Upper lobe of left lung (tissue), 6 donors: ENCODE measurements around the gene KNDC1. TPM values are rescaled to one million over a fixed set of nuclear protein-coding genes. Genes with fewer than 3 reads are reported as not detected.
A peak's percentile ranks its signal among the peaks of the same experiment; 100 is the strongest.

Source experiments
- ATAC-seq, 2 donors: fragments of 200-7000 bp; cut with Tn5 transposase; one replicate each; pipeline ENCODE4 v1.9.1; 2022; ENCODE audit warnings: mild to moderate bottlenecking in 2 of 2, moderate library complexity in 2 of 2; ENCODE audit not compliant: low FRiP score in 2 of 2
- DNase-seq, 2 donors: peaks; one replicate each; pipeline ENCODE4 v3.0.0-alpha.2; 2019 to 2020
- H3K27ac ChIP-seq, 4 donors: fragments of 200-600 bp; sonication (generic); one replicate each; pipeline ENCODE4 v1.5.1; 2016 to 2019
- H3K27me3 ChIP-seq, 4 donors: fragments of 200-600 bp; sonication (generic); one replicate each; pipeline ENCODE4 v1.5.1; 2017 to 2019
- H3K36me3 ChIP-seq, 4 donors: fragments of 200-600 bp; sonication (generic); one replicate each; pipeline ENCODE4 v1.5.1; 2016 to 2019
- H3K4me1 ChIP-seq, 4 donors: fragments of 200-600 bp; sonication (generic); one replicate each; pipeline ENCODE4 v1.5.1; 2018 to 2019
- H3K4me3 ChIP-seq, 4 donors: fragments of 200-600 bp; sonication (generic); one replicate each; pipeline ENCODE4 v1.5.1; 2017 to 2019; ENCODE audit warnings: mild to moderate bottlenecking in 2 of 4, moderate library complexity in 1 of 4
- H3K9me3 ChIP-seq, 4 donors: fragments of 200-600 bp; sonication (generic); one replicate each; pipeline ENCODE4 v1.5.1; 2018 to 2019
- EP300 ChIP-seq, 4 donors: sonication (generic); formaldehyde crosslinking; IDR thresholded peaks; one replicate each; pipeline ENCODE4 v1.5.1; 2017; ENCODE audit warnings: antibody characterized with exemption in 4 of 4, control low read depth in 2 of 4
- POLR2A ChIP-seq, 4 donors: fragments of 450-650 bp; IDR thresholded peaks; one replicate each; pipeline ENCODE4 v1.5.1; 2016 to 2017; ENCODE audit warnings: antibody characterized with exemption in 4 of 4, mild to moderate bottlenecking in 2 of 4
- POLR2AphosphoS5 ChIP-seq, 2 donors: sonication (generic); formaldehyde crosslinking; IDR thresholded peaks; one replicate each; pipeline ENCODE4 v1.5.1; 2017; ENCODE audit warnings: antibody characterized with exemption in 2 of 2
- WGBS, 2 donors: methylation state at CpG; one replicate each; pipeline ENCODE4 v1.1.5; 2017 to 2018; 5-methylcytosine and 5-hydroxymethylcytosine counted together
- total RNA-seq, 6 donors: library from RNA; depleted of rRNA in 4 of 6; stranded (reverse); fragments of >200 nt in 4 of 6; gene quantifications; one replicate each; pipeline versions ENCODE4 v1.1.0 to v1.2.1, GENCODE V29; 2016 to 2021
- TF ChIP-seq, protein P1 (sequence below), 6 experiments: fragments of 450-650 bp in 4 of 6; fragments of 200-600 bp in 2 of 6; sonication (generic) in 2 of 6; IDR thresholded peaks; one replicate each; pipeline ENCODE4 v1.5.1; 2016 to 2019; ENCODE audit warnings: antibody characterized with exemption in 6 of 6
- donor health status: DM: no; HTN: no; CAD: no; lungs with moderate emphysema.
- donor health status: DM: no; HTN: yes; CAD: no; lungs with severe emphysema.

Gene KNDC1
- total RNA-seq, 6 donors from 2014 or later = 7.1 to 30.3 (median 15.5) TPM

DNA sequence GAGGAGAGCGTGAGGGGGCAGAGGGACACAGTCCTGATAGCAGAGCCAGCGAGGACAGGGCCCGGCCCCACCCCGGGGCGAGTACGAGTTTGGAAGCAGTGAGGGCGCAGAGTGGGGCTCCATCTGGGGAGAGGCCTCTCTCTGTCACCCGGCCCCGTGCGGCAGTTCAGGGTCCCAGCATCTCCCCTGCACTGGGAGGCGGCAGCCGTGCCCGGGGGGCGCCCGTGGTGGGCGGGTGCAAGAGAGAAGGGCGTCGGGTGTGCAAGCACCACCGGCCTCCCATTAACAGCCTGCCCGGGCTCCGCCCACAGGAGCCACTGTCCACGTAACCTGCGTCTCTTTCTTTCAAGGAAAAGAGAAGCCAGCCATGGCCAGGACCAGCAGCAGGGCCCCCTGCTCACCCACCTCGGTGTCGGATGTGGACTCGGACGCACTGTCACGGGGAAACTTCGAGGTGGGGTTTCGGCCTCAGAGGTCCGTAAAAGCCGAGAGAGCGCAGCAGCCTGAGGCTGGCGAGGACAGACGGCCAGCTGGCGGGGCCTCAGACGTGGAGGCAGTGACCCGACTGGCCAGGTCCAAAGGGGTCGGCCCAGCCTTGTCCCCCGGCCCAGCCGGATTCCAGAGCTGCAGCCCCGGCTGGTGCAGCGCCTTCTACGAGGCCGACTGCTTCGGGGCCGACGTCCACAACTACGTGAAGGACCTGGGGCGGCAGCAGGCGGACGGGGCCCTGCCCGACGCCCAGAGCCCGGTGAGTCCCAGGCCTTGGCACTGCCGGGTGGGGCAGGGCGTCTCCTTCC lies 41.3 kb downstream of the KNDC1 start:
- H3K4me1 ChIP-seq = no peaks in the 10 kb centered on the region
- H3K27ac ChIP-seq = no peak overlapping the region
- H3K27me3 ChIP-seq = no peaks in the 10 kb centered on the region
- WGBS, 2 donors = 82 to 90% methylated on average over 15 to 55 of the region's 57 CpGs
- no peak overlapping the region for H3K4me3 ChIP-seq
- H3K9me3 ChIP-seq = no peaks in the 10 kb centered on the region
- ATAC-seq (no peak), DNase-seq (peak in 1 of 2 donors; percentile 80)
- TF ChIP-seq, protein P1, sequence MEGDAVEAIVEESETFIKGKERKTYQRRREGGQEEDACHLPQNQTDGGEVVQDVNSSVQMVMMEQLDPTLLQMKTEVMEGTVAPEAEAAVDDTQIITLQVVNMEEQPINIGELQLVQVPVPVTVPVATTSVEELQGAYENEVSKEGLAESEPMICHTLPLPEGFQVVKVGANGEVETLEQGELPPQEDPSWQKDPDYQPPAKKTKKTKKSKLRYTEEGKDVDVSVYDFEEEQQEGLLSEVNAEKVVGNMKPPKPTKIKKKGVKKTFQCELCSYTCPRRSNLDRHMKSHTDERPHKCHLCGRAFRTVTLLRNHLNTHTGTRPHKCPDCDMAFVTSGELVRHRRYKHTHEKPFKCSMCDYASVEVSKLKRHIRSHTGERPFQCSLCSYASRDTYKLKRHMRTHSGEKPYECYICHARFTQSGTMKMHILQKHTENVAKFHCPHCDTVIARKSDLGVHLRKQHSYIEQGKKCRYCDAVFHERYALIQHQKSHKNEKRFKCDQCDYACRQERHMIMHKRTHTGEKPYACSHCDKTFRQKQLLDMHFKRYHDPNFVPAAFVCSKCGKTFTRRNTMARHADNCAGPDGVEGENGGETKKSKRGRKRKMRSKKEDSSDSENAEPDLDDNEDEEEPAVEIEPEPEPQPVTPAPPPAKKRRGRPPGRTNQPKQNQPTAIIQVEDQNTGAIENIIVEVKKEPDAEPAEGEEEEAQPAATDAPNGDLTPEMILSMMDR (IDR thresholded peaks at IDR 0.05) = no peak
- no peak for TF ChIP-seq POLR2A (IDR thresholded peaks at IDR 0.05)
- TF ChIP-seq EP300 (IDR thresholded peaks at IDR 0.05) = no peak
- TF ChIP-seq POLR2AphosphoS5 (IDR thresholded peaks at IDR 0.05) = no peak
- no peaks in the 10 kb centered on the region for H3K36me3 ChIP-seq

DNA sequence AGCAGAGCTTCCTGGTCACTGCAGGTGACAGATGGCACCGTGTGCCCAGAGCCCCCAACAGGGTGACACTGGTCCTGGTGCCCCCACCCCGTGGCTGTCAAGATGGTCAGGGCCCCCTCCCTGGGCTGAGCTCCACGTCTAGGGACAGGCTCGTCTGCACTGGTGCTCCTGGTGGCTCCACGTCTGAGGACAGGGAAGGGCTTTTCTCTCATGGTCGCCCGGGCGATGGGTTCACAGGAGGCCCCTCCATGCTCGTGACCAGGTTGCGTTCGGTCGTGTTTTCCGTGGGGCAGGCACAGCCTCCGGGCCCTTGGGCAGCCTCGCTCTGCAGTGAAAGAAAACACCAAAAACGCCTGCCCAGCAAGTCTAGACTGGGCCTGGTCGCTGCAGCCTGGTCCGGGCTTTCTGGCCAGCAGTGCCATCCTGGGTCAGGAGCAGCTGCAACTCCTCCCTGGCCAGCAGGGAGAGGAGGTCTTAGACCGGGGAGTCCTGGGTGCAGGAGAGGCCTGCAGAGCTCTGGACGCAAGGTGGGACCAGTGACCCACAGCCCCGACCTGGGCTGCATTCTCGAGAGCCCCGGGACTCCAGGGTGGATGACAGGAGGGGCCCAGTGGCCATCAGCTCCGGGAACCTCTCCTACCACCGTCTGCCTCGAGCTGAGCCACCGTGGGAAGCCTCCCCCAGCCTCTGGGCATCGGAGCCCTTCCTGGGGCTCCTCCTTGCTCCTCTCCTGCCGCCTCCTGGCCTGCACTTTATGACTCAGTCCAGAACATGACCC lies 42.1 kb downstream of the KNDC1 start:
- 71 to 82% methylated on average over 6 to 28 of the region's 29 CpGs for WGBS, 2 donors
- no peak overlapping the region for H3K27ac ChIP-seq
- H3K4me1 ChIP-seq = no peaks in the 10 kb centered on the region
- no peaks in the 10 kb centered on the region for H3K27me3 ChIP-seq
- H3K36me3 ChIP-seq = no peaks in the 10 kb centered on the region
- ATAC-seq = no peak
- no peak overlapping the region for H3K4me3 ChIP-seq
- DNase-seq = peak in 1 of 2 donors; percentile 74
- H3K9me3 ChIP-seq = no peaks in the 10 kb centered on the region
- TF ChIP-seq POLR2AphosphoS5 (IDR thresholded peaks at IDR 0.05) (no peak), EP300 (IDR thresholded peaks at IDR 0.05) (no peak), POLR2A (IDR thresholded peaks at IDR 0.05) (no peak)
- TF ChIP-seq, protein P1 (IDR thresholded peaks at IDR 0.05) = no peak

DNA sequence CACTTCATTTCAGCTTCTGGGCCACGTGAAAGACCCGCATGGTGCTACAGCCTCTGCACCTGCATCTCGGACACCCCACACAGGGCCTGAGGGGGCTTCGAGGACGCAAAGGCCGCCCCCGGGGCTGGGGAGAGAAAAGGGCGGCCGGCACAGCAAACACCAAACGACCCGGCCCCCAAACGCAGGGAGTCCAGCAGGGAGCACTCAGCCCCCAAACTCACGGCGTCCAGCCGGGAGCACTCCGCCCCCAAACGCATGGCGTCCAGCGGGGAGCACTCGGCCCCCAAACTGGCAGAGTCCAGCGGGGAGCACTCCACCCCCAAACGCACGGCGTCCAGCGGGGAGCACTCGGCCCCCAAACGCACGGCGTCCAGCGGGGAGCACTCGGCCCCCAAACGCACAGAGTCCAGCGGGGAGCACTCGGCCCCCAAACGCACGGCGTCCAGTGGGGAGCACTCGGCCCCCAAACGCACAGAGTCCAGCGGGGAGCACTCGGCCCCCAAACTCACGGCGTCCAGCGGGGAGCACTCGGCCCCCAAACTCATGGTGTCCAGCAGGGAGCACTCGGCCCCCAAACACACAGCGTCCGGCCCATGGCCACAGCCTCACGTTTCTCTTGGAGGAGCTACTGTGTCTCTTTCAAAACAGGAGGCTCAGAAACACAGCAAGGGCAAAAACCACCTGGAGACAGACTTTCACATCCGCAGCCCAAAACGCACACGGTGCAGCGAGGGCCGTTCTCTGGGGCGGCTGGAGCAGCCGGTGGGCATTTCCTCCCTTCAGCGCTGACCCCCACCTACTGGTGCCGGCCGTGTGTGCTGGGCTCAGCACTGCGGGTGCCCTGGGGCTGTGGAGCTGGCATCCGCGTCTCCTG lies 43.0 kb downstream of the KNDC1 start:
- no peak overlapping the region for H3K4me3 ChIP-seq
- no peak overlapping the region for H3K27ac ChIP-seq
- H3K27me3 ChIP-seq = no peaks in the 10 kb centered on the region
- ATAC-seq (no peak), DNase-seq (peak in 1 of 2 donors; percentile 70)
- 88 to 92% methylated on average over 27 to 62 of the region's 62 CpGs for WGBS, 2 donors
- H3K9me3 ChIP-seq = no peaks in the 10 kb centered on the region
- TF ChIP-seq EP300 (IDR thresholded peaks at IDR 0.05) (no peak), POLR2A (IDR thresholded peaks at IDR 0.05) (no peak), POLR2AphosphoS5 (IDR thresholded peaks at IDR 0.05) (no peak)
- TF ChIP-seq, protein P1 (IDR thresholded peaks at IDR 0.05) = no peak
- H3K36me3 ChIP-seq = no peaks in the 10 kb centered on the region
- no peaks in the 10 kb centered on the region for H3K4me1 ChIP-seq

DNA sequence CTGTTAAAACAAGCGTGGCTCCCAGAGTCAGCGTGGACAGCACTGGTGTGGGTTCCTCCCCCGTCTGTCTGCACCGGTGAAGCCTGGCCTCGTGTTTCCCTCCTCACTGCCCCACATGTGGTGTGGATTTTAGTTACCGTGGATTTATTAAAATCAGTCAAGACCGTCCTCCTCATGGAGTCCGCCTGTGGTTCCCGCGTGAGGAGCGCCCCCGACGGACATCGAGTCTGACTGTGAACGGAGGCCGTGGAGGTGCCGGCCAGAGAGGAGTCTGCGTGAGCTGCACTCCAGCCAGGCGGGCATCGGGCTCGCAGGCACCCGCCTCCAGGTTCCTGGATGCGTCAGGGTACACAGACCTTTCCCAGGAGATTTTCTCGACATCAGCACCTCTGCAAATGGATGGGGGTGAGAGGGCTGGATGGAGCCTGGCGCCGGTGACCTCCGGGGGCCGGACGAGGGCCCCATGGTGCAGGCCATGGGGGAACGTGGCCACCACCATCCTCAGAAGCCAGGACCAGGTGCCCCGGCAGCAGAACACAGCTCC lies 43.7 kb downstream of the KNDC1 start:
- Histone ChIP-seq H3K27ac (no peak overlapping the region), H3K4me1 (no peaks in the 10 kb centered on the region), H3K4me3 (no peak overlapping the region), H3K36me3 (no peaks in the 10 kb centered on the region), H3K27me3 (no peaks in the 10 kb centered on the region), H3K9me3 (no peaks in the 10 kb centered on the region)
- TF ChIP-seq EP300 (IDR thresholded peaks at IDR 0.05) (no peak), POLR2A (IDR thresholded peaks at IDR 0.05) (no peak), POLR2AphosphoS5 (IDR thresholded peaks at IDR 0.05) (no peak)
- TF ChIP-seq, protein P1 (IDR thresholded peaks at IDR 0.05) = no peak
- DNase-seq = peak in 1 of 2 donors; percentile 75
- ATAC-seq = no peak
- 89 to 93% methylated on average over 12 to 31 of the region's 31 CpGs for WGBS, 2 donors
